Activated CD4-positive, alpha-beta T cell treated with anti-CD3 and anti-CD28 coated beads, Interleukin-10, Interleukin-2, amounts not matched to agents 100 ng/mL and 50 ng/mL, durations not matched to agents 16 hours and 8 hours (primary cell): ENCODE results near the gene CCT4.
"Not testable (repeated sequence)": the region's sequence is repeated elsewhere in the genome, so short reads cannot be mapped to it uniquely, and the experiment has no call there.

ENCODE experiments used
- DNase-seq: peaks from one replicate; pipeline ENCODE4 v3.0.0-alpha.2; 2020

The CCT4 gene

GRCh38 chr2:61877571-61878245, 10.7 kb downstream of the CCT4 start:
- DNase-seq: no peak

- DNase-seq: no peak
These were observed 12.1 kb downstream of the CCT4 start for GRCh38 chr2:61876400-61876799.

GRCh38 chr2:61866482-61867089, 21.9 kb downstream of the CCT4 start:
- not testable (repeated sequence) for DNase-seq

GRCh38 chr2:61862085-61862484, 26.4 kb downstream of the CCT4 start:
- no peak for DNase-seq

- DNase-seq: peak; percentile 24
These were observed 31.2 kb downstream of the CCT4 start for GRCh38 chr2:61857224-61857623.

- DNase-seq: no peak
These were observed 33.2 kb downstream of the CCT4 start for GRCh38 chr2:61855318-61855613.

GRCh38 chr2:61854564-61855317, 33.7 kb downstream of the CCT4 start:
- peak; percentile 97 for DNase-seq

- peak; percentile 88 for DNase-seq
These were observed 34.5 kb downstream of the CCT4 start, which contains the start of gene FAM161A for GRCh38 chr2:61853847-61854563. TSS of gene FAM161A (minus strand) at chr2:61854060. CDS start at chr2:61854041, 19 bp downstream.

GRCh38 chr2:61853086-61853846, 35.2 kb downstream of the CCT4 start:
- DNase-seq: peak; percentile 22

- not testable (repeated sequence) for DNase-seq
These were observed 37.2 kb downstream of the CCT4 start for GRCh38 chr2:61851270-61851669.

GRCh38 chr2:61845320-61845719, 43.1 kb downstream of the CCT4 start:
- no peak for DNase-seq

GRCh38 chr2:61841286-61841685, 47.2 kb downstream of the CCT4 start:
- DNase-seq: no peak

- no peak for DNase-seq
These were observed 53.6 kb downstream of the CCT4 start for GRCh38 chr2:61834893-61835292.

- DNase-seq: no peak
These were observed 54.5 kb downstream of the CCT4 start for GRCh38 chr2:61833971-61834370.

- DNase-seq: no peak
These were observed 56.1 kb downstream of the CCT4 start for GRCh38 chr2:61832183-61832841.

GRCh38 chr2:61822255-61822654, 66.2 kb downstream of the CCT4 start:
- DNase-seq: no peak
